ENCODE data around the gene MAST3. TPM values are rescaled to one million over a fixed set of nuclear protein-coding genes. Genes with fewer than 3 reads are reported as not detected.

Gene MAST3
- total and polyA plus RNA-seq, 2 of the 13 experiments (the other 11 are each of a cell fraction or from before 2014, with no cell fraction given): 4.1 to 4.6 TPM

GRCh38 chr19:18135712-18136584, 38.4 kb downstream of the MAST3 start (continued):
- TF ChIP-seq ISL2 (CRISPR knock-in tag; IDR thresholded peaks at IDR 0.05): peak; percentile 46; the same call in 1 of the 2 replicates
- no peak for TF ChIP-seq ETV5 (CRISPR knock-in tag; IDR thresholded peaks at IDR 0.05; ENCODE audit: borderline replicate concordance)
- no peak for TF ChIP-seq ZNF782 (CRISPR knock-in tag; IDR thresholded peaks at IDR 0.05; ENCODE audit: borderline replicate concordance)
- no peak for TF ChIP-seq GTF2F1 (IDR thresholded peaks at IDR 0.05; ENCODE audit: low read length)
- no peak for TF ChIP-seq REXO4 (CRISPR knock-in tag; IDR thresholded peaks at IDR 0.05; ENCODE audit: borderline replicate concordance)
- TF ChIP-seq ZBTB46 (CRISPR knock-in tag; IDR thresholded peaks at IDR 0.05; ENCODE audit: borderline replicate concordance): no peak
- no peak; the same call in 1 of the 2 replicates for TF ChIP-seq RFX3 (CRISPR knock-in tag; IDR thresholded peaks at IDR 0.05)
- no peak for TF ChIP-seq CC2D1A (CRISPR knock-in tag; IDR thresholded peaks at IDR 0.05)
- no peak for TF ChIP-seq AHR (CRISPR knock-in tag; IDR thresholded peaks at IDR 0.05)
- no peak for TF ChIP-seq ATM (IDR thresholded peaks at IDR 0.05; ENCODE audit: borderline replicate concordance)
- TF ChIP-seq TEAD2 (CRISPR knock-in tag; IDR thresholded peaks at IDR 0.05): no peak
- no peak for TF ChIP-seq E2F5 (CRISPR knock-in tag; conservative IDR thresholded peaks at IDR 0.05)
- TF ChIP-seq KLF16 (CRISPR knock-in tag; IDR thresholded peaks at IDR 0.05): peak in 1 of 2 experiments; percentile 83; a peak in 2 of 4 replicates
- 0 out of 2 replicates have a peak, but pooled peaks have one; percentile 20 for TF ChIP-seq ZNF557 (CRISPR knock-in tag; IDR thresholded peaks at IDR 0.05)
- peak; percentile 14; the same call in 1 of the 2 replicates for TF ChIP-seq ZNF710 (CRISPR knock-in tag; IDR thresholded peaks at IDR 0.05; ENCODE audit: borderline replicate concordance)
- no peak for TF ChIP-seq XBP1 (CRISPR knock-in tag; IDR thresholded peaks at IDR 0.05)
- no peak for TF ChIP-seq PAWR (CRISPR knock-in tag; IDR thresholded peaks at IDR 0.05; ENCODE audit: borderline replicate concordance)
- TF ChIP-seq ZFP90 (CRISPR knock-in tag; IDR thresholded peaks at IDR 0.05; ENCODE audit: borderline replicate concordance): no peak
- no peak for TF ChIP-seq CENPT (CRISPR knock-in tag; IDR thresholded peaks at IDR 0.05; ENCODE audit: low read depth)
- peak; percentile 16; the same call in 1 of the 2 replicates for TF ChIP-seq SP5 (CRISPR knock-in tag; IDR thresholded peaks at IDR 0.05; ENCODE audit: borderline replicate concordance, low read depth)
- peak; percentile 69; the same call in 1 of the 2 replicates for TF ChIP-seq ZNF747 (CRISPR knock-in tag; IDR thresholded peaks at IDR 0.05; ENCODE audit: borderline replicate concordance)
- TF ChIP-seq ZNF556 (CRISPR knock-in tag; IDR thresholded peaks at IDR 0.05; ENCODE audit: borderline replicate concordance): no peak
- TF ChIP-seq ELF4 (CRISPR knock-in tag; IDR thresholded peaks at IDR 0.05; ENCODE audit: borderline replicate concordance): no peak
- TF ChIP-seq ZNF597 (CRISPR knock-in tag; IDR thresholded peaks at IDR 0.05): no peak

Measured in HepG2 (cell line).